ENCODE results near the gene CNFN. TPM values are rescaled to one million over a fixed set of nuclear protein-coding genes. Genes with fewer than 3 reads are reported as not detected.

The CNFN gene
- total and polyA plus RNA-seq, 2 experiments from 2014 or later = 6.7 to 54.5 TPM

GRCh38 chr19:42402376-42403116, 12.4 kb upstream of the CNFN start:
- Histone ChIP-seq H3K27me3 (ENCODE audit: insufficient read depth) (peaks cover 13% of the 10 kb centered on the region; the same call in 1 of the 2 replicates), H3K79me2 (replicated peaks; ENCODE audit: insufficient read depth) (peaks cover 4% of the 10 kb centered on the region; the same call in 1 of the 2 replicates), H3K4me2 (peak overlapping the region; percentile 91), H3K27ac (ENCODE audit: low read depth) (no peak overlapping the region), H3K9me2 (ENCODE audit: insufficient read depth) (no peaks in the 10 kb centered on the region), H3K36me3 (ENCODE audit: insufficient read depth) (no peaks in the 10 kb centered on the region), H3F3A (replicated peaks; ENCODE audit: low read depth) (peaks cover 12% of the 10 kb centered on the region), H4K20me1 (replicated peaks; ENCODE audit: insufficient read depth) (peaks cover 6% of the 10 kb centered on the region; the same call in 1 of the 2 replicates), H2AFZ (peak overlapping the region; percentile 63), H3K4me3 (peak overlapping the region; percentile 84), H3K4me1 (ENCODE audit: insufficient read depth) (peaks cover 9% of the 10 kb centered on the region; the same call in 1 of the 2 replicates)
- TF ChIP-seq POLR2AphosphoS5 (IDR thresholded peaks at IDR 0.05; ENCODE audit: low read depth) (peak; percentile 34; the same call in 1 of the 2 replicates), ZNF331 (CRISPR knock-in tag; IDR thresholded peaks at IDR 0.05; ENCODE audit: low read depth) (no peak), REST (IDR thresholded peaks at IDR 0.05; ENCODE audit: unreplicated experiment) (no peak), CREB1 (CRISPR knock-in tag; IDR thresholded peaks at IDR 0.05; ENCODE audit: low read depth) (no peak)
- H3K27ac Mint-ChIP-seq = no peak overlapping the region
- peak overlapping the region; percentile 89 for H3K4me3 Mint-ChIP-seq
- peaks cover 58% of the 10 kb centered on the region for H3K27me3 Mint-ChIP-seq (ENCODE audit: insufficient read depth, low read depth, poor library complexity)
- H3K4me1 Mint-ChIP-seq = peaks cover 28% of the 10 kb centered on the region
- DNase-seq (ENCODE audit: low spot score) = no peak
- H3K9me3 Mint-ChIP-seq = peaks cover 3% of the 10 kb centered on the region; the same call in 2 of the 3 replicates
- ATAC-seq = peak; percentile 5
- peaks cover 38% of the 10 kb centered on the region for H3K36me3 Mint-ChIP-seq (ENCODE audit: low read depth)

GRCh38 chr19:42401365-42402303, 11.5 kb upstream of the CNFN start:
- Mint-ChIP-seq H3K9me3 (peaks cover 3% of the 10 kb centered on the region; the same call in 2 of the 3 replicates), H3K4me1 (peaks cover 28% of the 10 kb centered on the region), H3K4me3 (peak overlapping the region; percentile 89), H3K36me3 (ENCODE audit: low read depth) (peaks cover 32% of the 10 kb centered on the region), H3K27me3 (ENCODE audit: insufficient read depth, low read depth, poor library complexity) (peaks cover 56% of the 10 kb centered on the region), H3K27ac (peak overlapping the region; percentile 84)
- peak overlapping the region; percentile 63 for H2AFZ ChIP-seq
- H3K9me2 ChIP-seq (ENCODE audit: insufficient read depth) = no peaks in the 10 kb centered on the region
- peaks cover 12% of the 10 kb centered on the region for H3F3A ChIP-seq (replicated peaks; ENCODE audit: low read depth)
- no peaks in the 10 kb centered on the region for H3K36me3 ChIP-seq (ENCODE audit: insufficient read depth)
- H4K20me1 ChIP-seq (replicated peaks; ENCODE audit: insufficient read depth) = peaks cover 6% of the 10 kb centered on the region; the same call in 1 of the 2 replicates
- DNase-seq (ENCODE audit: low spot score) = peak; percentile 96
- H3K27me3 ChIP-seq (ENCODE audit: insufficient read depth) = peaks cover 16% of the 10 kb centered on the region; the same call in 1 of the 2 replicates
- peak overlapping the region; percentile 91 for H3K4me2 ChIP-seq
- ATAC-seq = peak; percentile 61
- H3K79me2 ChIP-seq (replicated peaks; ENCODE audit: insufficient read depth) = peaks cover 7% of the 10 kb centered on the region; the same call in 1 of the 2 replicates
- no peak overlapping the region for H3K27ac ChIP-seq (ENCODE audit: low read depth)
- peak overlapping the region; percentile 84 for H3K4me3 ChIP-seq
- peaks cover 11% of the 10 kb centered on the region; the same call in 1 of the 2 replicates for H3K4me1 ChIP-seq (ENCODE audit: insufficient read depth)
- no peak for TF ChIP-seq JUNB (IDR thresholded peaks at IDR 0.05; ENCODE audit: unreplicated experiment)
- peak; percentile 79 for TF ChIP-seq POLR2AphosphoS5 (IDR thresholded peaks at IDR 0.05; ENCODE audit: low read depth)
- peak; percentile 68 for TF ChIP-seq CREB1 (CRISPR knock-in tag; IDR thresholded peaks at IDR 0.05; ENCODE audit: low read depth)
- TF ChIP-seq ZNF462 (CRISPR knock-in tag; IDR thresholded peaks at IDR 0.05) = no peak
